ENCODE measurements around the gene AGBL4. TPM values are rescaled to one million over a fixed set of nuclear protein-coding genes. Genes with fewer than 3 reads are reported as not detected.
"Not testable (repeated sequence)": the region's sequence is repeated elsewhere in the genome, so short reads cannot be mapped to it uniquely, and the experiment has no call there.

Gene AGBL4
- total RNA-seq, 1 experiment from 2014 or later = not detected

DNA sequence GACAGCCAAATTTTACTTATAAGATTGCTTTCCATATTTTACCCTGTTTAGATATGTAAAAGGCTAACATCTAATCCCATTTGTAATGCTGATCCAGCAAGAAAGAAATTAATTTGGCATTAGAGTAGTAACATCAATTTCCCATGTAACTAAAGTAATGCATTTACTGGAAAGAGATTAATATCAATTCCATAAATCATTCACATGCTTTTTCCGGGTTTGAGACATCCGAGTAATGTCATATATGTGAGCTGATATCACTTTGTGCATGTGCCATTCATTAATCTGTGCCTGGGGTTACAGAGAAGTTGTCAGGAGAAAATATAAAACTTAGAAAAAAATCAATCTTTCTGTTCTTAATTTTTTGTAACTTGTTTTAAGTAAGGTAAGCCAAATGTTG, 206.1 kb downstream of the AGBL4 start (continued):
- TF ChIP-seq, protein P1, sequence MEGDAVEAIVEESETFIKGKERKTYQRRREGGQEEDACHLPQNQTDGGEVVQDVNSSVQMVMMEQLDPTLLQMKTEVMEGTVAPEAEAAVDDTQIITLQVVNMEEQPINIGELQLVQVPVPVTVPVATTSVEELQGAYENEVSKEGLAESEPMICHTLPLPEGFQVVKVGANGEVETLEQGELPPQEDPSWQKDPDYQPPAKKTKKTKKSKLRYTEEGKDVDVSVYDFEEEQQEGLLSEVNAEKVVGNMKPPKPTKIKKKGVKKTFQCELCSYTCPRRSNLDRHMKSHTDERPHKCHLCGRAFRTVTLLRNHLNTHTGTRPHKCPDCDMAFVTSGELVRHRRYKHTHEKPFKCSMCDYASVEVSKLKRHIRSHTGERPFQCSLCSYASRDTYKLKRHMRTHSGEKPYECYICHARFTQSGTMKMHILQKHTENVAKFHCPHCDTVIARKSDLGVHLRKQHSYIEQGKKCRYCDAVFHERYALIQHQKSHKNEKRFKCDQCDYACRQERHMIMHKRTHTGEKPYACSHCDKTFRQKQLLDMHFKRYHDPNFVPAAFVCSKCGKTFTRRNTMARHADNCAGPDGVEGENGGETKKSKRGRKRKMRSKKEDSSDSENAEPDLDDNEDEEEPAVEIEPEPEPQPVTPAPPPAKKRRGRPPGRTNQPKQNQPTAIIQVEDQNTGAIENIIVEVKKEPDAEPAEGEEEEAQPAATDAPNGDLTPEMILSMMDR (IDR thresholded peaks at IDR 0.05 in 2 of 3, conservative IDR thresholded peaks at IDR 0.05 in 1 of 3; ENCODE audit: borderline replicate concordance in 1 of 3, insufficient read depth in 1 of 3, low read depth in 2 of 3, low read length in 2 of 3) = no peak
- TF ChIP-seq FOSL1 (IDR thresholded peaks at IDR 0.05; ENCODE audit: low read depth) (no peak), SRF (IDR thresholded peaks at IDR 0.05; ENCODE audit: low read depth) (no peak), ZFX (IDR thresholded peaks at IDR 0.05) (no peak)
- TF ChIP-seq, protein P2, sequence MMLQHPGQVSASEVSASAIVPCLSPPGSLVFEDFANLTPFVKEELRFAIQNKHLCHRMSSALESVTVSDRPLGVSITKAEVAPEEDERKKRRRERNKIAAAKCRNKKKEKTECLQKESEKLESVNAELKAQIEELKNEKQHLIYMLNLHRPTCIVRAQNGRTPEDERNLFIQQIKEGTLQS (IDR thresholded peaks at IDR 0.05) = no peak

DNA sequence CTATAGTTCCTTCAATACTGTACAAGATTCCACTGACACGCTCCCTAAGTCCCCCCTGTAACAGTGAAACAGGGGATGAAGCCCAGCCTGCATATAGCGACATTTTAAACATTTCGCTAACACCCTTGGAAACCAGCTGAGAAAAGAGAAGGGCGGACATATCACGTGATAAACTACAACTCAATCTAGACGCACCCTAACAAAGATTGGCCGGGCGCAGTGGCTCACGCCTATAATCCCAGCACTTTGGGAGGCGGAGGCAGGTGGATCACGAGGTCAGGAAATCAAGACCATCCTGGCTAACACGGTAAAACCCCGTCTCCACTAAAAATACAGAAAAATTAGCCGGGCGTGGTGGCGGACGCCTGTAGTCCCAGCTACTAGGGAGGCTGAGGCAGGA, 236.7 kb downstream of the AGBL4 start:
- intact Hi-C loops (cut with micrococcal nuclease); CTCF ChIA-PET; H3K27me3 ChIP-seq (ENCODE audit: insufficient read depth, low read length); POLR2A ChIA-PET; H3K9me2 ChIP-seq (ENCODE audit: insufficient read depth); H2AFZ ChIP-seq (ENCODE audit: low read depth, low read length, poor library complexity, severe bottlenecking); BruUV-seq (replicated peaks); H3K4me3 ChIP-seq (replicated peaks in 1 of 2; ENCODE audit: low read depth in 1 of 2, low read length in 2 of 2); H3K36me3 ChIP-seq (ENCODE audit: control insufficient read depth in 1 of 2, insufficient read depth in 2 of 2, low read length in 2 of 2); H3K4me2 ChIP-seq (ENCODE audit: low read length); H3K79me2 ChIP-seq (ENCODE audit: insufficient read depth, low read length); H3K27ac ChIP-seq (ENCODE audit: low read depth, low read length); DNase-seq (ENCODE audit: low read depth, low spot score); H4K20me1 ChIP-seq (ENCODE audit: insufficient read depth); RAD21 ChIA-PET (ENCODE audit: low non-redundant PET in 1 of 2, low total read pairs in 2 of 2, uncharacterized antibody in 2 of 2, unreplicated experiment in 2 of 2); H3K4me1 ChIP-seq (ENCODE audit: control insufficient read depth in 1 of 2, insufficient read depth in 2 of 2, low read length in 2 of 2); H3K9ac ChIP-seq (ENCODE audit: low read length); H3K9me3 ChIP-seq (ENCODE audit: control insufficient read depth in 1 of 2, insufficient read depth in 1 of 2, low read depth in 1 of 2, low read length in 2 of 2); ATAC-seq: not testable (repeated sequence)

DNA sequence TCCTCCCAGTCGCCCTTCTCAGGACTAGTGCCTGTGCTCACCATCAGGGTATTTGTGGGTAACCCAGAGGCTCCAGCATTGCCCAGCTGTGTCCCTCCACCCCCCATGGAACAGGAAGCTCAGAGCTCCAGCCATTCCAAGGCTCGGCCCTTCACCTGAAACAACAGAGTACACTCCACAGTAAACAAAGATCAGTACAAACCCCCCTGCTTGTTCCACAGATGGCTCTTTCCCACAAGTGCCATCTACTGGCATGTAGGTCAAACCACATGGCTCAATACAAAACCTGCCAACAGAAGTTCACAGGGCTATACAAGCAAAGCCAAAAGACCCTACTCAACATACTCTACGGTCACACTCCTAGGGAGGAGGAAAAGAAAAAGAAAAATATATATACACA, 258.7 kb downstream of the AGBL4 start:
- DNase-seq (ENCODE audit: low read depth, low spot score) = no peak
- no peak for ATAC-seq
- Histone ChIP-seq H3K27me3 (ENCODE audit: insufficient read depth, low read length) (no peaks in the 10 kb centered on the region), H4K20me1 (ENCODE audit: insufficient read depth) (no peaks in the 10 kb centered on the region), H3K9me2 (ENCODE audit: insufficient read depth) (no peaks in the 10 kb centered on the region), H2AFZ (ENCODE audit: low read depth, low read length, poor library complexity, severe bottlenecking) (no peak overlapping the region), H3K4me3 (replicated peaks in 1 of 2; ENCODE audit: low read depth in 1 of 2, low read length in 2 of 2) (no peak overlapping the region), H3K4me1 (ENCODE audit: control insufficient read depth in 1 of 2, insufficient read depth in 2 of 2, low read length in 2 of 2) (no peaks in the 10 kb centered on the region), H3K9me3 (ENCODE audit: control insufficient read depth in 1 of 2, insufficient read depth in 1 of 2, low read depth in 1 of 2, low read length in 2 of 2) (peaks cover 0 to 3% of the 10 kb centered on the region in 2 experiments; a peak in 2 of 4 replicates), H3K36me3 (ENCODE audit: control insufficient read depth in 1 of 2, insufficient read depth in 2 of 2, low read length in 2 of 2) (no peaks in the 10 kb centered on the region), H3K9ac (ENCODE audit: low read length) (no peak overlapping the region), H3K27ac (ENCODE audit: low read depth, low read length) (no peak overlapping the region), H3K4me2 (ENCODE audit: low read length) (no peak overlapping the region), H3K79me2 (ENCODE audit: insufficient read depth, low read length) (no peaks in the 10 kb centered on the region)
- ChIA-PET POLR2A (no interaction called here), RAD21 (ENCODE audit: low non-redundant PET in 1 of 2, low total read pairs in 2 of 2, uncharacterized antibody in 2 of 2, unreplicated experiment in 2 of 2) (no interaction called here), CTCF (no interaction called here)
- BruUV-seq (replicated peaks) = no TSS peak
- intact Hi-C loops (cut with micrococcal nuclease) = no loop called here
- TF ChIP-seq POLR2AphosphoS5 (IDR thresholded peaks at IDR 0.05; ENCODE audit: low read depth, low read length) (no peak), RAD21 (IDR thresholded peaks at IDR 0.05; ENCODE audit: low read depth) (no peak), SIN3A (IDR thresholded peaks at IDR 0.05; ENCODE audit: low read depth) (no peak), JUND (IDR thresholded peaks at IDR 0.05) (no peak), ZFX (IDR thresholded peaks at IDR 0.05) (no peak), EGR1 (IDR thresholded peaks at IDR 0.05; ENCODE audit: low read depth) (no peak), TCF7L2 (IDR thresholded peaks at IDR 0.05; ENCODE audit: borderline replicate concordance, extremely low read depth, insufficient read depth, insufficient read length) (no peak), POLR2A (IDR thresholded peaks at IDR 0.05; ENCODE audit: borderline replicate concordance, extremely low read depth, insufficient read depth, insufficient read length) (no peak), SP1 (IDR thresholded peaks at IDR 0.05; ENCODE audit: low read depth) (no peak)
- TF ChIP-seq, protein P3, sequence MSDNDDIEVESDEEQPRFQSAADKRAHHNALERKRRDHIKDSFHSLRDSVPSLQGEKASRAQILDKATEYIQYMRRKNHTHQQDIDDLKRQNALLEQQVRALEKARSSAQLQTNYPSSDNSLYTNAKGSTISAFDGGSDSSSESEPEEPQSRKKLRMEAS (IDR thresholded peaks at IDR 0.05) = no peak
- TF ChIP-seq, protein P4, sequence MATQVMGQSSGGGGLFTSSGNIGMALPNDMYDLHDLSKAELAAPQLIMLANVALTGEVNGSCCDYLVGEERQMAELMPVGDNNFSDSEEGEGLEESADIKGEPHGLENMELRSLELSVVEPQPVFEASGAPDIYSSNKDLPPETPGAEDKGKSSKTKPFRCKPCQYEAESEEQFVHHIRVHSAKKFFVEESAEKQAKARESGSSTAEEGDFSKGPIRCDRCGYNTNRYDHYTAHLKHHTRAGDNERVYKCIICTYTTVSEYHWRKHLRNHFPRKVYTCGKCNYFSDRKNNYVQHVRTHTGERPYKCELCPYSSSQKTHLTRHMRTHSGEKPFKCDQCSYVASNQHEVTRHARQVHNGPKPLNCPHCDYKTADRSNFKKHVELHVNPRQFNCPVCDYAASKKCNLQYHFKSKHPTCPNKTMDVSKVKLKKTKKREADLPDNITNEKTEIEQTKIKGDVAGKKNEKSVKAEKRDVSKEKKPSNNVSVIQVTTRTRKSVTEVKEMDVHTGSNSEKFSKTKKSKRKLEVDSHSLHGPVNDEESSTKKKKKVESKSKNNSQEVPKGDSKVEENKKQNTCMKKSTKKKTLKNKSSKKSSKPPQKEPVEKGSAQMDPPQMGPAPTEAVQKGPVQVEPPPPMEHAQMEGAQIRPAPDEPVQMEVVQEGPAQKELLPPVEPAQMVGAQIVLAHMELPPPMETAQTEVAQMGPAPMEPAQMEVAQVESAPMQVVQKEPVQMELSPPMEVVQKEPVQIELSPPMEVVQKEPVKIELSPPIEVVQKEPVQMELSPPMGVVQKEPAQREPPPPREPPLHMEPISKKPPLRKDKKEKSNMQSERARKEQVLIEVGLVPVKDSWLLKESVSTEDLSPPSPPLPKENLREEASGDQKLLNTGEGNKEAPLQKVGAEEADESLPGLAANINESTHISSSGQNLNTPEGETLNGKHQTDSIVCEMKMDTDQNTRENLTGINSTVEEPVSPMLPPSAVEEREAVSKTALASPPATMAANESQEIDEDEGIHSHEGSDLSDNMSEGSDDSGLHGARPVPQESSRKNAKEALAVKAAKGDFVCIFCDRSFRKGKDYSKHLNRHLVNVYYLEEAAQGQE (IDR thresholded peaks at IDR 0.05; ENCODE audit: low read depth) = no peak
- TF ChIP-seq, protein P2 (IDR thresholded peaks at IDR 0.05) = no peak

All from HCT116 (cell line).